IMR-90 (cell line): ENCODE data around the gene COL6A3. TPM values are rescaled to one million over a fixed set of nuclear protein-coding genes. Genes with fewer than 3 reads are reported as not detected.

Source experiments
- ATAC-seq: fragments of 200-7000 bp; cut with Tn5 transposase; 2 replicates; pipeline ENCODE4 v1.9.1; 2020; ENCODE audit warnings: low read depth, mild to moderate bottlenecking, moderate library complexity
- BruUV-seq: library from RNA; stranded (reverse); fragments of 400-500 nt; replicated peaks from 2 replicates; lab custom pipeline; 2021; lab: Mats Ljungman, UMichigan
- CTCF ChIA-PET: fragments of 300-600 bp; formaldehyde crosslinking; extraction: SDS; loops from one replicate; lab custom pipeline; 2021; ENCODE audit warnings: antibody characterized with exemption; lab: Yijun Ruan, JAX
- POLR2A ChIA-PET: fragments of 300-600 bp; sonication (Branson Sonifier 250); formaldehyde crosslinking; loops from one replicate; lab custom pipeline; 2022; ENCODE audit warnings: antibody characterized with exemption; ENCODE audit not compliant: unreplicated experiment; lab: Charles Lee
- DNase-seq: peaks from one replicate; pipeline ENCODE4 v3.0.0; 2013
- H2AFZ ChIP-seq: replicated peaks from 2 replicates; pipeline ENCODE3; 2013; ENCODE audit warnings: low read length, mild to moderate bottlenecking; ENCODE audit not compliant: poor library complexity
- H2AK5ac ChIP-seq: 2 replicates; pipeline ENCODE4 v1.6.1; 2013; ENCODE audit warnings: low read depth, low read length, inconsistent platforms
- H2AK9ac ChIP-seq: replicated peaks from 2 replicates; pipeline ENCODE3; 2013; ENCODE audit warnings: mild to moderate bottlenecking, low read depth, low read length, moderate library complexity; ENCODE audit not compliant: poor library complexity
- H2BK120ac ChIP-seq: 2 replicates; pipeline ENCODE4 v1.6.1; 2013; ENCODE audit warnings: low read depth, low read length, inconsistent platforms
- H2BK15ac ChIP-seq: 3 replicates; pipeline ENCODE4 v1.6.1; 2013; ENCODE audit warnings: low read depth, low read length, inconsistent platforms
- H2BK20ac ChIP-seq: 2 replicates; pipeline ENCODE4 v1.6.1; 2013; ENCODE audit warnings: low read depth, mild to moderate bottlenecking, inconsistent platforms, low read length, moderate library complexity
- H2BK5ac ChIP-seq: 2 replicates; pipeline ENCODE4 v1.6.1; 2013; ENCODE audit warnings: mild to moderate bottlenecking, low read depth, low read length, inconsistent platforms; ENCODE audit not compliant: poor library complexity, severe bottlenecking
- H3K14ac ChIP-seq: replicated peaks from 2 replicates; pipeline ENCODE4 v1.6.1; 2013; ENCODE audit warnings: low read depth, low read length, inconsistent platforms
- H3K18ac ChIP-seq: 2 replicates; pipeline ENCODE4 v1.6.1; 2013; ENCODE audit warnings: low read depth, low read length, control low read depth
- H3K23ac ChIP-seq: 2 replicates; pipeline ENCODE4 v1.6.1; 2013; ENCODE audit warnings: low read depth, low read length, inconsistent platforms
- H3K27ac ChIP-seq: 2 replicates; pipeline ENCODE4 v1.5.1; 2013; ENCODE audit warnings: mild to moderate bottlenecking, control low read depth, low read length; ENCODE audit not compliant: insufficient read depth
- H3K27me3 ChIP-seq: 2 replicates; pipeline ENCODE4 v1.6.1; 2013; ENCODE audit warnings: low read length; ENCODE audit not compliant: control insufficient read depth, insufficient read depth
- H3K36me3 ChIP-seq: 2 replicates; pipeline ENCODE4 v1.6.1; 2013; ENCODE audit warnings: low read length, mixed read lengths; ENCODE audit not compliant: control insufficient read depth, insufficient read depth
- H3K4ac ChIP-seq: 2 replicates; pipeline ENCODE4 v1.6.1; 2013; ENCODE audit warnings: low read depth, low read length, inconsistent platforms
- H3K4me1 ChIP-seq: 2 replicates; pipeline ENCODE4 v1.6.1; 2013; ENCODE audit warnings: low read length, mixed read lengths; ENCODE audit not compliant: control insufficient read depth, insufficient read depth
- H3K4me2 ChIP-seq: 2 replicates; pipeline ENCODE4 v1.6.1; 2013; ENCODE audit warnings: low read depth, mild to moderate bottlenecking, control low read depth, low read length, moderate library complexity
- H3K4me3 ChIP-seq: 2 replicates; pipeline ENCODE4 v1.5.1; 2013; ENCODE audit warnings: low read depth, mild to moderate bottlenecking, control low read depth, low read length, moderate library complexity; ENCODE audit not compliant: insufficient read depth
- H3K56ac ChIP-seq: 2 replicates; pipeline ENCODE4 v1.6.1; 2013; ENCODE audit warnings: low read length, inconsistent platforms; ENCODE audit not compliant: insufficient read depth; ENCODE audit errors: extremely low read depth
- H3K79me1 ChIP-seq, 2 experiments: 2 replicates each; pipeline ENCODE4 v1.6.1; 2013; ENCODE audit warnings: low read length in 2 of 2, inconsistent platforms in 1 of 2, low read depth in 1 of 2
- H3K9ac ChIP-seq: 2 replicates; pipeline ENCODE4 v1.6.1; 2013; ENCODE audit warnings: low read depth, low read length, control low read depth
- H3K9me1 ChIP-seq: 2 replicates; pipeline ENCODE4 v1.6.1; 2013; ENCODE audit warnings: low read length, inconsistent platforms; ENCODE audit not compliant: insufficient read depth
- H3K9me3 ChIP-seq: 2 replicates; pipeline ENCODE4 v1.6.1; 2013; ENCODE audit warnings: low read length; ENCODE audit not compliant: control insufficient read depth, insufficient read depth
- H4K20me1 ChIP-seq: 2 replicates; pipeline ENCODE4 v1.6.1; 2013; ENCODE audit warnings: low read length, inconsistent platforms; ENCODE audit not compliant: insufficient read depth
- H4K5ac ChIP-seq: 2 replicates; pipeline ENCODE4 v1.6.1; 2013; ENCODE audit warnings: mild to moderate bottlenecking, low read depth, low read length, control low read depth
- H4K8ac ChIP-seq, 2 experiments: 2 replicates each; pipeline ENCODE4 v1.6.1; 2013; ENCODE audit warnings: low read depth in 2 of 2, low read length in 2 of 2, control low read depth in 1 of 2, inconsistent platforms in 1 of 2
- H4K91ac ChIP-seq: 2 replicates; pipeline ENCODE4 v1.6.1; 2013; ENCODE audit warnings: low read depth, low read length, inconsistent platforms; ENCODE audit not compliant: insufficient read depth
- CEBPB ChIP-seq: IDR thresholded peaks from 2 replicates; pipeline ENCODE4 v1.6.1; 2012; ENCODE audit warnings: low read depth, low read length, improper control_type of control experiment
- MXI1 ChIP-seq: IDR thresholded peaks from 2 replicates; pipeline ENCODE4 v1.6.1; 2012; ENCODE audit warnings: low read depth, mild to moderate bottlenecking, low read length, moderate library complexity, borderline replicate concordance
- WGBS, 2 experiments: methylation state at CpG; one replicate each; pipeline versions ENCODE4 v1.1.5 to v1.1.7; 2013; ENCODE audit warnings: missing lambda C conversion rate in 2 of 2; ENCODE audit not compliant: insufficient read length in 1 of 2; ENCODE audit errors: extremely low coverage in 2 of 2; 5-methylcytosine and 5-hydroxymethylcytosine counted together
- dilution Hi-C: fragments of 300-500 bp; cut with HindIII; formaldehyde crosslinking; loops from one replicate; pipeline ENCODE4 v1.14.3; 2018; ENCODE audit warnings: low sequenced_read_pairs; ENCODE audit not compliant: unreplicated experiment
- in situ Hi-C: fragments of 300-500 bp; cut with MboI; formaldehyde crosslinking; loops from 3 replicates; pipeline ENCODE4 v1.14.3; 2019; ENCODE audit warnings: low sequenced_read_pairs, inconsistent platforms, mixed read lengths
- intact Hi-C: fragments of 100-400 bp; cut with micrococcal nuclease; formaldehyde crosslinking; loops from 2 replicates; pipeline ENCODE4 v1.10.0; 2022
- polyA plus RNA-seq, 3 experiments: library from polyadenylated mRNA; depleted of rRNA; stranded (reverse); fragments of >200 nt; gene quantifications; 2 replicates each; pipeline ENCODE4 v1.2.3, GENCODE V29; 2012; ENCODE audit warnings: low replicate concordance in 1 of 3
- total RNA-seq: library from RNA; depleted of rRNA; stranded (reverse); fragments of >200 nt; gene quantifications from 2 replicates; pipeline ENCODE4 v1.2.3, GENCODE V29; 2012

Gene COL6A3
- total and polyA plus RNA-seq, 2 of the 4 experiments (the other 2 are of a cell fraction): 964 to 1,855 TPM

- peak overlapping the region in 1 of 2 experiments; percentile 38; a peak in 1 of 4 replicates for H4K8ac ChIP-seq
- no peak for ATAC-seq
- no peak overlapping the region for H3K14ac ChIP-seq
- H3K4me3 ChIP-seq: no peak overlapping the region
- H3K56ac ChIP-seq: no peak overlapping the region
- intact Hi-C loops: no loop called here
- H3K27me3 ChIP-seq: no peaks in the 10 kb centered on the region
- no peak overlapping the region; the same call in 1 of the 2 replicates for H4K91ac ChIP-seq
- H3K4me2 ChIP-seq: no peak overlapping the region
- H2AK5ac ChIP-seq: no peak overlapping the region
- dilution Hi-C loops: no loop called here
- CTCF ChIA-PET: no interaction called here
- TF ChIP-seq CEBPB (no peak), MXI1 (no peak)
- H3K18ac ChIP-seq: no peak overlapping the region
- H3K4me1 ChIP-seq: peaks cover 1% of the 10 kb centered on the region; the same call in 1 of the 2 replicates
- POLR2A ChIA-PET: no interaction called here
- H2BK120ac ChIP-seq: no peak overlapping the region
- H2BK5ac ChIP-seq: peak overlapping the region; percentile 29
- H2BK15ac ChIP-seq: no peak overlapping the region
- no peak overlapping the region for H3K23ac ChIP-seq
- no peak overlapping the region for H2BK20ac ChIP-seq
- H3K27ac ChIP-seq: no peak overlapping the region
- no peak overlapping the region for H3K4ac ChIP-seq
- H2AFZ ChIP-seq: no peak overlapping the region
- in situ Hi-C loops: no loop called here
- BruUV-seq: TSS peak; percentile 67
- peaks cover 90% of the 10 kb centered on the region for H3K36me3 ChIP-seq
- no peak for DNase-seq
- no peak overlapping the region for H4K5ac ChIP-seq
- H3K79me1 ChIP-seq: peaks cover 46 to 84% of the 10 kb centered on the region in 2 experiments
- 95% methylated on average over 29 of the region's 35 CpGs; no CpG with 5 or more reads in 1 of the 2 experiments for WGBS, 2 experiments
- peaks cover 91% of the 10 kb centered on the region for H4K20me1 ChIP-seq
- peak overlapping the region; percentile 87 for H2AK9ac ChIP-seq
- no peaks in the 10 kb centered on the region for H3K9me3 ChIP-seq
- H3K9ac ChIP-seq: no peak overlapping the region
- peaks cover 33% of the 10 kb centered on the region for H3K9me1 ChIP-seq
These were observed 39.5 kb downstream of the COL6A3 start for GRCh38 chr2:237374284-237375060.
